ENCODE measurements around the gene SREBF1. TPM values are rescaled to one million over a fixed set of nuclear protein-coding genes. Genes with fewer than 3 reads are reported as not detected.

SREBF1 gene
- total RNA-seq, 1 experiment from 2014 or later = 230 TPM

GRCh38 chr17:17877529-17878358 lies 41.0 kb upstream of the SREBF1 start:
- DNase-seq (ENCODE audit: low read depth, low spot score) = no peak
- in situ Hi-C loops (cut with HindIII; ENCODE audit: low pct_unique_long_range_greater_than_20kb, low sequenced_read_pairs) (no loop called here), intact Hi-C loops (cut with micrococcal nuclease; ENCODE audit: unreplicated experiment) (no loop called here)
- BruUV-seq (replicated peaks) = no TSS peak
- no peak overlapping the region for H3K4me3 ChIP-seq (ENCODE audit: low read depth in 2 of 2, low read length in 2 of 2)
- no peaks in the 10 kb centered on the region for H3K9me3 ChIP-seq (ENCODE audit: control insufficient read depth, insufficient read depth, low read depth, low read length)
- no peaks in the 10 kb centered on the region for H3K36me3 ChIP-seq (ENCODE audit: control insufficient read depth, insufficient read depth, low read length)
- H3K27me3 ChIP-seq (ENCODE audit: control insufficient read depth, insufficient read depth, low read length) = no peaks in the 10 kb centered on the region
- no peak overlapping the region for H3K27ac ChIP-seq (ENCODE audit: low read length)
- ChIA-PET CTCF (no interaction called here), POLR2A (interaction anchor here (0.6 kb wide), 1 partner anchor 292 kb away, joined by 17 read pairs; no protein-coding TSS in a partner anchor)
- H3K4me1 ChIP-seq (ENCODE audit: control insufficient read depth, insufficient read depth, low read length) = no peaks in the 10 kb centered on the region
- no peak for TF ChIP-seq SIN3A (IDR thresholded peaks at IDR 0.05; ENCODE audit: borderline replicate concordance, insufficient read depth, low read depth, low read length)
- no peak for ATAC-seq

DNA sequence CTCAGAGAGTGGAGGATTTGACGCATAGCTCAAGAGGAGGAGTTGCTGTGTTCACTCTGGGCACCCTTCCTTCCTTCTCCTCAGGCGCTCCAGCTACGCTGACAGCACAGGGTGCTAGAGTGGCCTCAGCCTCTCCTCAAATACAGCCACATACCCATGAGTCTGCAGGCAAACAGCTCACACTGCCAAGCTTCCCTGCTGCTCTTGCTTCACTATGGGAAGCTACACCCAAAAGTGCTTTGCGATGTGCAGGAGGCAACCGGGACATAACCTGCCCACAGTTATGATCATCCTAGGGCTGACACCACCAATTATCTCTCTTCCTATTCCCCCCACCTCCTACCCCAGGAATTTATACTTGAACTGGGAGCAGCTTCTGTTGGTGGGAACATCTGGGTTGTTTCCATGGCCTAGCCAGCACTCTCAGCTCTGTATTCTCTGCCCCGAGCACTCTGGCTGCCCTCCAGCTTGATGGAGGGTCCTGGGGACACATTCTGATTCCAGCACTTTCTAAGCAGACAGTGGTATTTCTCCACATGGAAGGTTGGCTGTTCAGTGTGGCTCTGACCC lies 40.3 kb upstream of the SREBF1 start:
- DNase-seq (ENCODE audit: low read depth, low spot score) (no peak), ATAC-seq (no peak)
- in situ Hi-C loops (cut with HindIII; ENCODE audit: low pct_unique_long_range_greater_than_20kb, low sequenced_read_pairs) (no loop called here), intact Hi-C loops (cut with micrococcal nuclease; ENCODE audit: unreplicated experiment) (no loop called here)
- POLR2A ChIA-PET = no interaction called here
- H3K27me3 ChIP-seq (ENCODE audit: control insufficient read depth, insufficient read depth, low read length) = no peaks in the 10 kb centered on the region
- H3K4me3 ChIP-seq (ENCODE audit: low read depth in 2 of 2, low read length in 2 of 2) = no peak overlapping the region
- no peaks in the 10 kb centered on the region for H3K36me3 ChIP-seq (ENCODE audit: control insufficient read depth, insufficient read depth, low read length)
- H3K4me1 ChIP-seq (ENCODE audit: control insufficient read depth, insufficient read depth, low read length) = no peaks in the 10 kb centered on the region
- H3K27ac ChIP-seq (ENCODE audit: low read length) = no peak overlapping the region
- CTCF ChIA-PET = no interaction called here
- BruUV-seq (replicated peaks) = no TSS peak
- H3K9me3 ChIP-seq (ENCODE audit: control insufficient read depth, insufficient read depth, low read depth, low read length) = no peaks in the 10 kb centered on the region
- TF ChIP-seq, protein P1, sequence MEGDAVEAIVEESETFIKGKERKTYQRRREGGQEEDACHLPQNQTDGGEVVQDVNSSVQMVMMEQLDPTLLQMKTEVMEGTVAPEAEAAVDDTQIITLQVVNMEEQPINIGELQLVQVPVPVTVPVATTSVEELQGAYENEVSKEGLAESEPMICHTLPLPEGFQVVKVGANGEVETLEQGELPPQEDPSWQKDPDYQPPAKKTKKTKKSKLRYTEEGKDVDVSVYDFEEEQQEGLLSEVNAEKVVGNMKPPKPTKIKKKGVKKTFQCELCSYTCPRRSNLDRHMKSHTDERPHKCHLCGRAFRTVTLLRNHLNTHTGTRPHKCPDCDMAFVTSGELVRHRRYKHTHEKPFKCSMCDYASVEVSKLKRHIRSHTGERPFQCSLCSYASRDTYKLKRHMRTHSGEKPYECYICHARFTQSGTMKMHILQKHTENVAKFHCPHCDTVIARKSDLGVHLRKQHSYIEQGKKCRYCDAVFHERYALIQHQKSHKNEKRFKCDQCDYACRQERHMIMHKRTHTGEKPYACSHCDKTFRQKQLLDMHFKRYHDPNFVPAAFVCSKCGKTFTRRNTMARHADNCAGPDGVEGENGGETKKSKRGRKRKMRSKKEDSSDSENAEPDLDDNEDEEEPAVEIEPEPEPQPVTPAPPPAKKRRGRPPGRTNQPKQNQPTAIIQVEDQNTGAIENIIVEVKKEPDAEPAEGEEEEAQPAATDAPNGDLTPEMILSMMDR (IDR thresholded peaks at IDR 0.05) = no peak
- TF ChIP-seq TCF7L2 (IDR thresholded peaks at IDR 0.05; ENCODE audit: low read depth, low read length) (no peak), POLR2AphosphoS5 (IDR thresholded peaks at IDR 0.05; ENCODE audit: low read depth, low read length) (no peak), REST (IDR thresholded peaks at IDR 0.05; ENCODE audit: insufficient read depth in 1 of 2, low read depth in 2 of 2, low read length in 1 of 2) (no peak), SIN3A (IDR thresholded peaks at IDR 0.05; ENCODE audit: borderline replicate concordance, insufficient read depth, low read depth, low read length) (no peak)

DNA sequence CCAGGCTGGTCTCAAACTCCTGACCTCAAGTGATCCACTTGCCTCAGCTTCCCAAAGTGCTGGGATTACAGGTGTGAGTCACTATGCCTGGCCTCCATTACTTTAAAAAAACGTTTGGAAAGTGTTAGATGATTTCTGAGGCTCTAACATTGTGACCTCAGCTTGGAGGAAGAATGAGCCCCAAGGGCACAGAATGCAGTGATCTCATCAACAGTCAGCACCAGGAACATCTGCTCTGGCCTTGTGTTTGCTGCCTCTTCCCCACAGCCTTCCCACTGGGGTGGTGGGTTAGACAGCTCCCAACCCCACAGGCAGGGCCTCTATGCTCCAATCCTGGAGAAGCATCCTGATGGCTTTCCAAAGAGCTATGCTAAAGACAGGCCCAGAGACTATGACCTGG lies 37.7 kb upstream of the SREBF1 start:
- CTCF ChIA-PET = no interaction called here

More for the DNA sequence above, 37.7 kb upstream of the SREBF1 start:
- DNase-seq (ENCODE audit: low read depth, low spot score) = no peak
- TF ChIP-seq REST (IDR thresholded peaks at IDR 0.05; ENCODE audit: insufficient read depth in 1 of 2, low read depth in 2 of 2, low read length in 1 of 2) (no peak), TCF7L2 (IDR thresholded peaks at IDR 0.05; ENCODE audit: low read depth, low read length) (no peak), SIN3A (IDR thresholded peaks at IDR 0.05; ENCODE audit: borderline replicate concordance, insufficient read depth, low read depth, low read length) (no peak), POLR2AphosphoS5 (IDR thresholded peaks at IDR 0.05; ENCODE audit: low read depth, low read length) (no peak)
- TF ChIP-seq, protein P1 (IDR thresholded peaks at IDR 0.05) = no peak
- POLR2A ChIA-PET = no interaction called here
- no peak overlapping the region for H3K4me3 ChIP-seq (ENCODE audit: low read depth in 2 of 2, low read length in 2 of 2)
- H3K9me3 ChIP-seq (ENCODE audit: control insufficient read depth, insufficient read depth, low read depth, low read length) = no peaks in the 10 kb centered on the region
- no peaks in the 10 kb centered on the region for H3K27me3 ChIP-seq (ENCODE audit: control insufficient read depth, insufficient read depth, low read length)
- H3K4me1 ChIP-seq (ENCODE audit: control insufficient read depth, insufficient read depth, low read length) = no peaks in the 10 kb centered on the region
- no peak; the same call in 1 of the 2 replicates for ATAC-seq
- BruUV-seq (replicated peaks) = no TSS peak
- no peak overlapping the region for H3K27ac ChIP-seq (ENCODE audit: low read length)
- H3K36me3 ChIP-seq (ENCODE audit: control insufficient read depth, insufficient read depth, low read length) = no peaks in the 10 kb centered on the region
- in situ Hi-C loops (cut with HindIII; ENCODE audit: low pct_unique_long_range_greater_than_20kb, low sequenced_read_pairs) = no loop called here
- intact Hi-C loops (cut with micrococcal nuclease; ENCODE audit: unreplicated experiment) = no loop called here
